Neural progenitor cell (in vitro differentiated cells): ENCODE measurements around the gene ERN1.

Source experiments
- EZH2 ChIP-seq: fragments of 200-600 bp; sonication (generic); IDR thresholded peaks from 2 replicates; pipeline ENCODE4 v1.6.1; 2017; ENCODE audit warnings: antibody characterized with exemption, mild to moderate bottlenecking, moderate library complexity
- TF ChIP-seq, protein P1 (sequence below): fragments of 200-600 bp; sonication (generic); IDR thresholded peaks from 2 replicates; pipeline ENCODE4 v1.5.1; 2017; ENCODE audit warnings: antibody characterized with exemption, mild to moderate bottlenecking

DNA sequence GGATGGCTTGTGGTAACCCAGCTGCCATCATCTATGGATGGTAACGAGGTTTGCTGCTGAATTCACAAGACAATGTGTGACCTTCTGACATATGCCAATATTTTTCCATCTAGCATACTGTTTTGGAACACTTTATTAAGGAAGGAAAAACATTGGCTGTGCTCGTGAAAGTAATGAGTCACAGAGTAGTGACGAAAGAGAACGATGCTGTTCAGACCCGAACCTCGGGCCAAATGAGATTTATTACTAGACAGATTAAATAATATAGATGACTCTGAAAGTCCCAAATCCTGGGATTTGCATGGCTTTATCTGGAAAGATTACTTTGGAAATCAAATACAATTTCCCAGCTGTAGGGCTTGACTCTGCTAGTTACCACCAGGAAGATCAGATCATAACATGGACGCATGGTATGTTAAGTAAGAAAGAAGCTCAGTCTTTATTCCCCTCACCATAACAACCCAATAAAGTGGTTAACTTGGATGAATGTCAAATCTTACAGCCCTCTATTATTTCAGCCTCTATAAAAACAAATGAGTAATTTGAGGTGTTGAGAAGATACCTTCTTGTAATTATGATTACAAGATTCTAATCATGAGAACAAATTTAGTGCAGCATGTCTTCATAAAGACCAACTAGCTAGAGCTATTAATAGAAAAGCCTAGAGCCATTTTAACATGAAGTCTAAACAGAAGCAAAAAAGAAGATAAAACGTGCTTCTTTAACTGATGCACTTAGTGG lies 32.6 kb downstream of the ERN1 start:
- TF ChIP-seq, protein P1, sequence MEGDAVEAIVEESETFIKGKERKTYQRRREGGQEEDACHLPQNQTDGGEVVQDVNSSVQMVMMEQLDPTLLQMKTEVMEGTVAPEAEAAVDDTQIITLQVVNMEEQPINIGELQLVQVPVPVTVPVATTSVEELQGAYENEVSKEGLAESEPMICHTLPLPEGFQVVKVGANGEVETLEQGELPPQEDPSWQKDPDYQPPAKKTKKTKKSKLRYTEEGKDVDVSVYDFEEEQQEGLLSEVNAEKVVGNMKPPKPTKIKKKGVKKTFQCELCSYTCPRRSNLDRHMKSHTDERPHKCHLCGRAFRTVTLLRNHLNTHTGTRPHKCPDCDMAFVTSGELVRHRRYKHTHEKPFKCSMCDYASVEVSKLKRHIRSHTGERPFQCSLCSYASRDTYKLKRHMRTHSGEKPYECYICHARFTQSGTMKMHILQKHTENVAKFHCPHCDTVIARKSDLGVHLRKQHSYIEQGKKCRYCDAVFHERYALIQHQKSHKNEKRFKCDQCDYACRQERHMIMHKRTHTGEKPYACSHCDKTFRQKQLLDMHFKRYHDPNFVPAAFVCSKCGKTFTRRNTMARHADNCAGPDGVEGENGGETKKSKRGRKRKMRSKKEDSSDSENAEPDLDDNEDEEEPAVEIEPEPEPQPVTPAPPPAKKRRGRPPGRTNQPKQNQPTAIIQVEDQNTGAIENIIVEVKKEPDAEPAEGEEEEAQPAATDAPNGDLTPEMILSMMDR = no peak
- TF ChIP-seq EZH2 = no peak
